A549 (cell line): ENCODE measurements around the gene CHST11. TPM values are rescaled to one million over a fixed set of nuclear protein-coding genes. Genes with fewer than 3 reads are reported as not detected.

ENCODE experiments used
- ATAC-seq, 2 experiments: fragments of 200-7000 bp in 1 of 2; fragments of >200 bp in 1 of 2; cut with Nextera tagmentation in 1 of 2; cut with Tn5 transposase in 1 of 2; 3 replicates each; pipeline versions ENCODE4 v1.8.0 to v1.9.1; 2018 to 2020; ENCODE audit warnings: mild to moderate bottlenecking in 1 of 2, moderate library complexity in 1 of 2
- CTCF ChIA-PET: fragments of 300-600 bp; sonication (Branson Sonifier 250); formaldehyde crosslinking; extraction: SDS; loops from one replicate; lab custom pipeline; 2021; ENCODE audit warnings: antibody characterized with exemption, inconsistent platforms; lab: Yijun Ruan, JAX
- POLR2A ChIA-PET: fragments of 350-600 bp; formaldehyde crosslinking; extraction: SDS; loops from one replicate; lab custom pipeline; 2021; ENCODE audit warnings: antibody characterized with exemption, inconsistent platforms; lab: Yijun Ruan, JAX
- DNase-seq, 2 experiments: peaks; one replicate each; pipeline versions ENCODE4 v3.0.0 to v3.0.0-alpha.2; 2011 to 2016; ENCODE audit warnings: low read depth in 1 of 2, low spot score in 1 of 2
- FAIRE-seq: peaks from 2 replicates; lab custom pipeline; 2011; peaks lifted over from hg19 to GRCh38; lab: Jason Lieb, UNC
- H3K27ac ChIP-seq, 2 experiments: fragments of >200 bp; sonication (Bioruptor Twin); formaldehyde crosslinking; 3 replicates each; pipeline ENCODE4 v1.5.1; 2016 to 2017
- H3K4me1 ChIP-seq: fragments of >200 bp; sonication (Bioruptor Twin); formaldehyde crosslinking; 3 replicates; pipeline ENCODE4 v1.6.1; 2016
- H3K4me2 ChIP-seq: fragments of >200 bp; sonication (Bioruptor Twin); formaldehyde crosslinking; 3 replicates; pipeline ENCODE4 v1.6.1; 2016
- H3K4me3 ChIP-seq: fragments of >200 bp; sonication (Bioruptor Twin); formaldehyde crosslinking; 3 replicates; pipeline ENCODE4 v1.5.1; 2016
- H3K9me3 ChIP-seq: fragments of >200 bp; sonication (Bioruptor Twin); formaldehyde crosslinking; 3 replicates; pipeline ENCODE4 v1.6.1; 2016
- BHLHE40 ChIP-seq: IDR thresholded peaks from 2 replicates; pipeline ENCODE4 v1.6.1; 2012; ENCODE audit warnings: low read depth, low read length, inconsistent platforms
- CBX2 ChIP-seq: fragments of 200-600 bp; sonication (generic); IDR thresholded peaks from 2 replicates; pipeline ENCODE4 v1.6.1; 2016; ENCODE audit warnings: low read depth, mild to moderate bottlenecking, borderline replicate concordance
- CEBPB ChIP-seq, 2 experiments: fragments of >200 bp in 1 of 2; sonication (Bioruptor Twin) in 1 of 2; formaldehyde crosslinking in 1 of 2; IDR thresholded peaks; 2 replicates each; pipeline ENCODE4 v1.6.1; 2012 to 2016
- CHD2 ChIP-seq: fragments of 150-350 bp; IDR thresholded peaks from 2 replicates; pipeline ENCODE4 v1.6.1; 2014; ENCODE audit warnings: low read length; ENCODE audit not compliant: partially characterized antibody
- ESRRA ChIP-seq: fragments of 150-350 bp; IDR thresholded peaks from 2 replicates; pipeline ENCODE4 v1.6.1; 2014; ENCODE audit warnings: mild to moderate bottlenecking, low read length, borderline replicate concordance
- GATA3 ChIP-seq: IDR thresholded peaks from 2 replicates; pipeline ENCODE4 v1.6.1; 2012; ENCODE audit warnings: borderline replicate concordance
- JUN ChIP-seq, 2 experiments: fragments of >200 bp; sonication (Bioruptor Twin); formaldehyde crosslinking; IDR thresholded peaks; 2 replicates in 1 of 2; 3 replicates in 1 of 2; pipeline ENCODE4 v1.6.1; 2016 to 2017
- JUNB ChIP-seq: fragments of >200 bp; sonication (Bioruptor Twin); formaldehyde crosslinking; IDR thresholded peaks from 2 replicates; pipeline ENCODE4 v1.6.1; 2016
- MYC ChIP-seq: IDR thresholded peaks from 2 replicates; pipeline ENCODE4 v1.6.1; 2012; ENCODE audit warnings: mild to moderate bottlenecking, inconsistent platforms, low read length, improper control_type of control experiment, borderline replicate concordance
- NFE2L2 ChIP-seq: fragments of 150-350 bp; conservative IDR thresholded peaks from 2 replicates; pipeline ENCODE4 v1.6.1; 2014; ENCODE audit warnings: low read length
- NR3C1 ChIP-seq: fragments of >200 bp; sonication (Bioruptor Twin); formaldehyde crosslinking; IDR thresholded peaks from 3 replicates; pipeline ENCODE4 v1.6.1; 2017
- PHF8 ChIP-seq: fragments of 200-600 bp; sonication (generic); IDR thresholded peaks from 2 replicates; pipeline ENCODE4 v1.6.1; 2016; ENCODE audit warnings: low read depth, mild to moderate bottlenecking, antibody characterized with exemption, moderate library complexity, borderline replicate concordance
- POLR2A ChIP-seq: IDR thresholded peaks from 2 replicates; pipeline ENCODE4 v1.6.1; 2012; ENCODE audit warnings: mild to moderate bottlenecking, low read length
- RAD21 ChIP-seq, 2 experiments: fragments of >200 bp in 1 of 2; sonication (Bioruptor Twin) in 1 of 2; formaldehyde crosslinking in 1 of 2; IDR thresholded peaks in 1 of 2; conservative IDR thresholded peaks in 1 of 2; 2 replicates in 1 of 2; 3 replicates in 1 of 2; pipeline ENCODE4 v1.6.1; 2012 to 2018; ENCODE audit warnings: inconsistent platforms in 1 of 2
- RCOR1 ChIP-seq: fragments of 150-350 bp; IDR thresholded peaks from 2 replicates; pipeline ENCODE4 v1.6.1; 2014; ENCODE audit warnings: antibody characterized with exemption, low read length, low read depth
- RFX5 ChIP-seq: fragments of 450-650 bp; IDR thresholded peaks from 2 replicates; pipeline ENCODE4 v1.7.1; 2014; ENCODE audit warnings: antibody characterized with exemption, mild to moderate bottlenecking, moderate library complexity
- RNF2 ChIP-seq: fragments of 200-600 bp; sonication (generic); IDR thresholded peaks from 2 replicates; pipeline ENCODE4 v1.6.1; 2016; ENCODE audit warnings: low read depth, mild to moderate bottlenecking, antibody characterized with exemption, moderate library complexity, borderline replicate concordance
- SMC3 ChIP-seq: fragments of >200 bp; sonication (Bioruptor Twin); formaldehyde crosslinking; IDR thresholded peaks from 3 replicates; pipeline ENCODE4 v1.6.1; 2018; ENCODE audit warnings: inconsistent platforms
- TP53 ChIP-seq: fragments of 250-450 bp; sonication (Bioruptor Pico); IDR thresholded peaks from 2 replicates; pipeline ENCODE4 v1.5.0; 2021; ENCODE audit warnings: mild to moderate bottlenecking, moderate library complexity
- ZC3H11A ChIP-seq: fragments of 450-650 bp; IDR thresholded peaks from 2 replicates; pipeline ENCODE4 v1.6.1; 2014; ENCODE audit warnings: antibody characterized with exemption, mild to moderate bottlenecking
- ZSCAN20 ChIP-seq: fragments of 250-450 bp; sonication (Bioruptor Pico); IDR thresholded peaks from 2 replicates; pipeline ENCODE4 v1.8.0; 2022; ENCODE audit warnings: mild to moderate bottlenecking, moderate library complexity
- WGBS: methylation state at CpG from one replicate; pipeline ENCODE4 v1.1.6; 2017; ENCODE audit errors: missing lambda C conversion rate; 5-methylcytosine and 5-hydroxymethylcytosine counted together
- polyA plus RNA-seq, 4 experiments: library from polyadenylated mRNA; depleted of rRNA in 3 of 4; stranded (reverse); fragments of >200 nt; fragmentation: RNase III in 1 of 4; extraction: RNeasy Plus Mini Kit Qiagen cat#74134 plus additional on column Dnase treatment in 1 of 4; gene quantifications; 2 replicates in 3 of 4; 3 replicates in 1 of 4; pipeline ENCODE4 v1.2.3, GENCODE V29; 2011 to 2017
- TF ChIP-seq, protein P1 (sequence below): IDR thresholded peaks from 2 replicates; pipeline ENCODE4 v1.6.1; 2012
- TF ChIP-seq, protein P2 (sequence below): fragments of 250-450 bp; sonication (Bioruptor Pico); IDR thresholded peaks from 2 replicates; pipeline ENCODE4 v1.5.0; 2021; ENCODE audit warnings: mild to moderate bottlenecking, moderate library complexity, borderline replicate concordance
- TF ChIP-seq, protein P3 (sequence below): fragments of 150-350 bp; IDR thresholded peaks from 2 replicates; pipeline ENCODE4 v1.6.1; 2014; ENCODE audit warnings: low read depth, mild to moderate bottlenecking, low read length

Gene CHST11
- polyA plus RNA-seq, 2 of the 4 experiments (the other 2 are of a cell fraction), result 19.2 to 21.8 TPM

DNA sequence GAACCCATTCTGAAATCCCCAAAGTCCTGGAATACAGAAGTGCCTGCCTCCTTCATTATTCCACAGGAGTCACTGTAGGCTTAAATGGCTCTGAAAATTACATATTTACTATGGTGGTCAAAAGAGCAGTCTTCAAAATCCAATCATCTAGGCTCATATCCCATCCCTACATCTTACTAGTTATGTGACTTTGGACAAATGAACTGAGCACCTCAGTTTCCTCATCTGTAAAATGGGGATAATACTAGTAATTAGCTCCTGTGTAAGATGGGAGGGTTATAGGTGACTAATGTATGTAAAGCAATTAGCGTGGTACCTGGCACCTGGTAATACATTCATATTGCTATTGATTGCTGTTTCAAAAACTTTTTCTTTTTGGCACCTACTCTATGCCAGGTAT is 243.6 kb downstream of the CHST11 start:
- H3K4me1 ChIP-seq, result 0 out of 3 replicates have a peak, but pooled peaks cover 13% of the 10 kb centered on the region
- H3K9me3 ChIP-seq, result no peaks in the 10 kb centered on the region
- no peak overlapping the region for H3K27ac ChIP-seq
- FAIRE-seq (no peak), ATAC-seq (no peak), DNase-seq (no peak)
- H3K4me3 ChIP-seq, result no peak overlapping the region
- H3K4me2 ChIP-seq, result no peak overlapping the region
- no peak for TF ChIP-seq JUN (IDR thresholded peaks at IDR 0.05)
- no peak for TF ChIP-seq CEBPB (IDR thresholded peaks at IDR 0.05)
- no peak for TF ChIP-seq POLR2A
- TF ChIP-seq, protein P1, sequence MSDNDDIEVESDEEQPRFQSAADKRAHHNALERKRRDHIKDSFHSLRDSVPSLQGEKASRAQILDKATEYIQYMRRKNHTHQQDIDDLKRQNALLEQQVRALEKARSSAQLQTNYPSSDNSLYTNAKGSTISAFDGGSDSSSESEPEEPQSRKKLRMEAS, result no peak
- TF ChIP-seq GATA3, result no peak
- no peak for TF ChIP-seq ZC3H11A
- TF ChIP-seq, protein P2, sequence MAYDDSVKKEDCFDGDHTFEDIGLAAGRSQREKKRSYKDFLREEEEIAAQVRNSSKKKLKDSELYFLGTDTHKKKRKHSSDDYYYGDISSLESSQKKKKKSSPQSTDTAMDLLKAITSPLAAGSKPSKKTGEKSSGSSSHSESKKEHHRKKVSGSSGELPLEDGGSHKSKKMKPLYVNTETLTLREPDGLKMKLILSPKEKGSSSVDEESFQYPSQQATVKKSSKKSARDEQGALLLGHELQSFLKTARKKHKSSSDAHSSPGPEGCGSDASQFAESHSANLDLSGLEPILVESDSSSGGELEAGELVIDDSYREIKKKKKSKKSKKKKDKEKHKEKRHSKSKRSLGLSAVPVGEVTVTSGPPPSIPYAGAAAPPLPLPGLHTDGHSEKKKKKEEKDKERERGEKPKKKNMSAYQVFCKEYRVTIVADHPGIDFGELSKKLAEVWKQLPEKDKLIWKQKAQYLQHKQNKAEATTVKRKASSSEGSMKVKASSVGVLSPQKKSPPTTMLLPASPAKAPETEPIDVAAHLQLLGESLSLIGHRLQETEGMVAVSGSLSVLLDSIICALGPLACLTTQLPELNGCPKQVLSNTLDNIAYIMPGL, result no peak
- no peak for TF ChIP-seq MYC
- no peak for TF ChIP-seq RFX5
- no peak for TF ChIP-seq ZSCAN20 (CRISPR knock-in tag)
- TF ChIP-seq NFE2L2, result no peak
- TF ChIP-seq RNF2, result no peak
- no peak for TF ChIP-seq BHLHE40
- no peak for TF ChIP-seq NR3C1
- no peak for TF ChIP-seq JUNB
- TF ChIP-seq, protein P3, sequence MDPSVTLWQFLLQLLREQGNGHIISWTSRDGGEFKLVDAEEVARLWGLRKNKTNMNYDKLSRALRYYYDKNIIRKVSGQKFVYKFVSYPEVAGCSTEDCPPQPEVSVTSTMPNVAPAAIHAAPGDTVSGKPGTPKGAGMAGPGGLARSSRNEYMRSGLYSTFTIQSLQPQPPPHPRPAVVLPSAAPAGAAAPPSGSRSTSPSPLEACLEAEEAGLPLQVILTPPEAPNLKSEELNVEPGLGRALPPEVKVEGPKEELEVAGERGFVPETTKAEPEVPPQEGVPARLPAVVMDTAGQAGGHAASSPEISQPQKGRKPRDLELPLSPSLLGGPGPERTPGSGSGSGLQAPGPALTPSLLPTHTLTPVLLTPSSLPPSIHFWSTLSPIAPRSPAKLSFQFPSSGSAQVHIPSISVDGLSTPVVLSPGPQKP, result no peak
- no peak for TF ChIP-seq SMC3
- no peak for TF ChIP-seq ESRRA
- no peak for TF ChIP-seq TP53 (CRISPR knock-in tag)
- ChIA-PET CTCF (interaction anchor here (1.2 to 2.2 kb wide), 2 partner anchors 40 to 318 kb away, joined by 3 to 9 read pairs; no protein-coding TSS in a partner anchor), POLR2A (no interaction called here)
- 100% methylated on average over 1 of the region's 1 CpG for WGBS

DNA sequence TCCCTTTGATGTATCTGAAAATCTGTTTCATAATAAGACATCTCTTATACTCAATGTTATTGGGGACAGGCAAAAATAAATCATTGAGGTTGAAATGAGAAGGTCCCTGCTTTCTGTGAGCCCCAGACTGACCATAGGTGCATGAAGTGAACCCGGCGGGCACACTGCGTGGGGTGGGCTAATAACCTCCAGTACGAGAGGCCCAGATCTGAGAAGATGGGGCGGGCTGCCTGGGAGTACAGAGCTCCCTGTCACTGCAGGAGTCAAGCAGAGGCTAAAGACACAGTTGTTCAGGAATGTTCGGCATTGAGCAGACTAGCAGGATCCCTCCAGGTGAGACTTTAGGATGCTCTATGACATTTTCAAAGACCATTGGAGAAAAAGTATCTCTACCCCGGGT is 244.6 kb downstream of the CHST11 start:
- Histone ChIP-seq H3K27ac (no peak overlapping the region), H3K4me2 (no peak overlapping the region), H3K4me1 (0 out of 3 replicates have a peak, but pooled peaks cover 13% of the 10 kb centered on the region), H3K9me3 (no peaks in the 10 kb centered on the region), H3K4me3 (no peak overlapping the region)
- ChIA-PET CTCF (interaction anchor here (0.8 to 2.4 kb wide), 3 partner anchors 41 to 320 kb away, joined by 3 to 11 read pairs (median 3); partner anchors contain the start of gene CHST11), POLR2A (no interaction called here)
- WGBS, result 96% methylated on average over 7 of the region's 7 CpGs
- FAIRE-seq (no peak), ATAC-seq (no peak), DNase-seq (no peak)
- TF ChIP-seq RAD21 (conservative IDR thresholded peaks at IDR 0.05 in 1 of 2, IDR thresholded peaks at IDR 0.05 in 1 of 2) (no peak), SMC3 (no peak), CHD2 (no peak), CEBPB (IDR thresholded peaks at IDR 0.05) (no peak), ESRRA (no peak)

DNA sequence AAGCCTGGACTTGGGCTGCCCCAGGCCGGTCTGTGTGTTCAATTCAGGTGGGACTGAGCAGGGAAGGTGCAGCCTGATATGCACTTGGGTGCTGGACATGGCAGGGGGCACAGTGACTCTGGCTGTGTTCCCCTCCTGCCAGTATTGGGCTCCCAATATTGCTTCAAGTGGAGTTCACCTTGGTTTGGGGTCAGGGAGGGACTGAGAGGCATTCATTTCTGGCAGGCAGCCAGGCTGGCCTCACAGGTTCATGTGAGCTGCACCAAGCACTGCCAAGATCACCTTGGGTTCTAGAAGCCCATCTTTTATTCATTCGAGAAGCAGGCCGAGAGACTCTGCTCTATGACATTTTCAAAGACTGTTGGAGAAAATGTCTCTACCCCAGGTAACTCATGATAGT is 245.0 kb downstream of the CHST11 start:
- Histone ChIP-seq H3K4me2 (no peak overlapping the region), H3K9me3 (no peaks in the 10 kb centered on the region), H3K4me1 (peaks cover 13% of the 10 kb centered on the region; the same call in 1 of the 3 replicates), H3K4me3 (no peak overlapping the region), H3K27ac (no peak overlapping the region)
- no peak for FAIRE-seq
- 90% methylated on average over 3 of the region's 3 CpGs for WGBS
- ChIA-PET POLR2A (no interaction called here), CTCF (interaction anchor here (0.5 to 2.4 kb wide), 3 partner anchors 244 to 320 kb away, joined by 3 to 11 read pairs (median 3); partner anchors contain the start of gene CHST11)
- no peak for DNase-seq
- ATAC-seq, result no peak
- TF ChIP-seq MYC (no peak), RCOR1 (no peak), PHF8 (no peak), CEBPB (IDR thresholded peaks at IDR 0.05) (no peak), NR3C1 (no peak), CBX2 (no peak), POLR2A (no peak)
